GM12878 (cell line): ENCODE measurements around the gene NT5E. TPM values are rescaled to one million over a fixed set of nuclear protein-coding genes. Genes with fewer than 3 reads are reported as not detected.

Source experiments
- DPF2 ChIP-seq: fragments of 450-650 bp; IDR thresholded peaks from 2 replicates; pipeline ENCODE4 v1.6.1; 2017; ENCODE audit warnings: mild to moderate bottlenecking
- E2F8 ChIP-seq: fragments of 450-650 bp; IDR thresholded peaks from 2 replicates; pipeline ENCODE4 v1.6.1; 2018; ENCODE audit warnings: mild to moderate bottlenecking, low read depth, moderate library complexity; ENCODE audit not compliant: partially characterized antibody
- EP300 ChIP-seq, 2 experiments: fragments of 150-350 bp in 1 of 2; IDR thresholded peaks; 2 replicates each; pipeline ENCODE4 v1.6.1; 2011 to 2012; ENCODE audit warnings: low read depth in 2 of 2, low read length in 2 of 2, borderline replicate concordance in 1 of 2, improper control_type of control experiment in 1 of 2, inconsistent platforms in 1 of 2; ENCODE audit not compliant: control insufficient read depth in 1 of 2
- EZH2 ChIP-seq: IDR thresholded peaks from 2 replicates; pipeline ENCODE4 v1.6.1; 2012; ENCODE audit warnings: low read depth, mild to moderate bottlenecking, control low read depth, inconsistent platforms, low read length, borderline replicate concordance; ENCODE audit not compliant: control insufficient read depth
- FOXM1 ChIP-seq: IDR thresholded peaks from 2 replicates; pipeline ENCODE4 v1.6.1; 2012; ENCODE audit warnings: low read depth, mild to moderate bottlenecking, inconsistent platforms, low read length, moderate library complexity
- IRF3 ChIP-seq: fragments of 450-650 bp; IDR thresholded peaks from 2 replicates; pipeline ENCODE4 v1.6.1; 2014; ENCODE audit warnings: mild to moderate bottlenecking
- KAT2A ChIP-seq: conservative IDR thresholded peaks from 2 replicates; pipeline ENCODE4 v1.6.1; 2011; ENCODE audit warnings: low read depth, low read length; ENCODE audit not compliant: control insufficient read depth
- LARP7 ChIP-seq: fragments of 450-650 bp; IDR thresholded peaks from 2 replicates; pipeline ENCODE4 v1.6.1; 2017; ENCODE audit warnings: mild to moderate bottlenecking
- MEF2A ChIP-seq: IDR thresholded peaks from 2 replicates; pipeline ENCODE4 v1.6.1; 2011; ENCODE audit warnings: low read depth, mild to moderate bottlenecking, low read length, moderate library complexity; ENCODE audit not compliant: insufficient read depth
- MXI1 ChIP-seq: fragments of 150-350 bp; IDR thresholded peaks from 2 replicates; pipeline ENCODE4 v1.6.1; 2011; ENCODE audit warnings: low read depth, mild to moderate bottlenecking, inconsistent platforms, low read length, improper control_type of control experiment
- PBX3 ChIP-seq: IDR thresholded peaks from 2 replicates; pipeline ENCODE4 v1.6.1; 2011; ENCODE audit warnings: mild to moderate bottlenecking, low read depth, low read length, moderate library complexity; ENCODE audit not compliant: insufficient replicate concordance
- POLR2A ChIP-seq: IDR thresholded peaks from 2 replicates; pipeline ENCODE4 v1.6.1; 2011; ENCODE audit warnings: low read depth, mild to moderate bottlenecking, low read length
- POLR2AphosphoS5 ChIP-seq: IDR thresholded peaks from 2 replicates; pipeline ENCODE4 v1.6.1; 2011; ENCODE audit warnings: mild to moderate bottlenecking, low read length, inconsistent platforms
- RAD51 ChIP-seq: fragments of 450-650 bp; IDR thresholded peaks from 2 replicates; pipeline ENCODE4 v1.6.1; 2016; ENCODE audit warnings: moderate library complexity, mild to moderate bottlenecking, inconsistent platforms
- RCOR1 ChIP-seq: conservative IDR thresholded peaks from 2 replicates; pipeline ENCODE4 v1.6.1; 2012; ENCODE audit warnings: low read depth, low read length, improper control_type of control experiment
- SUPT20H ChIP-seq: IDR thresholded peaks from 2 replicates; pipeline ENCODE4 v1.6.1; 2011; ENCODE audit warnings: low read depth, mild to moderate bottlenecking, low read length, moderate library complexity, borderline replicate concordance; ENCODE audit not compliant: control insufficient read depth
- YY1 ChIP-seq: IDR thresholded peaks from 2 replicates; pipeline ENCODE4 v1.6.1; 2011; ENCODE audit warnings: low read depth, mild to moderate bottlenecking, low read length
- ZBTB33 ChIP-seq: fragments of 450-650 bp; IDR thresholded peaks from 2 replicates; pipeline ENCODE4 v1.6.1; 2017; ENCODE audit warnings: mild to moderate bottlenecking
- ZNF384 ChIP-seq: IDR thresholded peaks from 2 replicates; pipeline ENCODE4 v1.6.1; 2012; ENCODE audit warnings: low read depth, mild to moderate bottlenecking, low read length, improper control_type of control experiment, borderline replicate concordance
- polyA plus RNA-seq, 11 experiments: library from polyadenylated mRNA; depleted of rRNA in 4 of 11; unstranded in 6 of 11; stranded (reverse) in 5 of 11; fragments of >200 nt; fragmentation: Nextera tagmentation in 4 of 11; fragmentation: Illumina TruSeq in 1 of 11; extraction: Ambion mirVana in 4 of 11; extraction: Trizol in 1 of 11; gene quantifications; 1 replicate in 1 of 11; 2 replicates in 10 of 11; pipeline versions ENCODE4 v1.2.1 to v1.2.3, GENCODE V29; 2011 to 2016; ENCODE audit warnings: inconsistent platforms in 2 of 11, missing spikeins in 2 of 11, low read depth in 1 of 11
- total RNA-seq, 4 experiments: library from RNA; depleted of rRNA in 3 of 4; stranded (reverse); fragments of >200 nt in 3 of 4; fragmentation: Illumina TruSeq in 1 of 4; extraction: Trizol in 1 of 4; gene quantifications; 2 replicates each; pipeline versions ENCODE4 v1.2.1 to v1.2.3, GENCODE V29; 2013 to 2021
- TF ChIP-seq, protein P1 (sequence below), 3 experiments: IDR thresholded peaks in 2 of 3; conservative IDR thresholded peaks in 1 of 3; 2 replicates each; pipeline ENCODE4 v1.5.1; 2011; ENCODE audit warnings: low read depth in 3 of 3, low read length in 3 of 3, mild to moderate bottlenecking in 3 of 3, control low read depth in 2 of 3, moderate library complexity in 2 of 3, inconsistent platforms in 1 of 3, mixed read lengths in 1 of 3; ENCODE audit not compliant: control insufficient read depth in 2 of 3, insufficient read depth in 1 of 3; ENCODE audit errors: extremely low read depth in 1 of 3

Gene NT5E
- total and polyA plus RNA-seq, 10 of the 15 experiments (the other 5 are each of a cell fraction or from before 2014, with no cell fraction given), result 1.9 to 9.7 (median 7.3) TPM

DNA sequence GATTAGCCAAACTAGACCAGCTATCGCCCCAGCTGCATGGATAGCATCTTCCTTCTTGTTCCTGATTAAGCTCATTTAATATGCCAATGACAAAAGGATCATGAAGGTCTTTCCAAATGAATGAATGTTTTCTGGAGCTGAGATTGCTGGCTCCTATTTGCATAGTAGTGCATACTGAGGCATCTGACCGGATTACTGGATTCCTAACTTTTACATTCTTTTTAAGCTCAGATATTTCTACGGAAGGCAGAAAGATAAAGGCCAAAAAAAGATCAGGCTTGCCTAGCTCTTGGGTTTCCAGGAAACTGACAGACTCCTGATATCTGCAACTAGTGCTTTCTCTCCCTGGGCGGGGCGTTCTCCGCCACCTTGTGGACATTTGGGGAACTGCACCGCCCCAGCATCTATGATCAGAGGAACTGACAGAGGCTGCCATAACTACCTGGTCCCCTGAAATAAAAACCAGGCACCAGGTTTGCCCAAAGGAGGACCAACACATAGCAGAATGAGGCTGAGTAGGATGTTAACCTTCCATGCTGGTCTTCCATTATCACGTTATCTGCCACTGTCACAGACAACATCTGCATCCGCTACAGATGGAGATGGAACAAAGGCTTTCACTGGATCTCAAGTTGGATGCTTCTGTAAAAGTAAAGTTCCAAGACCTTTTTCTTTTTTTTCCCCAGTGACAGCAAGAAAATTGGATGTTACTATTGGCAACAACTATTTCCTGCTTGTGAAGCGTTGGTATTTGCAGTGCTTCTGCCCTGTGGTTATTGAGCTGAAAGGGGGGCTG is 33.2 kb downstream of the NT5E start (continued):
- TF ChIP-seq E2F8 (no peak), IRF3 (no peak), ZNF384 (no peak), SUPT20H (no peak), YY1 (peak; percentile 84), RAD51 (no peak), LARP7 (no peak), DPF2 (no peak), FOXM1 (no peak), ZBTB33 (no peak), EZH2 (no peak), KAT2A (no peak), MEF2A (0 out of 2 replicates have a peak, but pooled peaks have one; percentile 17), POLR2AphosphoS5 (no peak), MXI1 (0 out of 2 replicates have a peak, but pooled peaks have one; percentile 43), PBX3 (no peak), RCOR1 (no peak), POLR2A (no peak), EP300 (IDR thresholded peaks at IDR 0.05; ENCODE audit: borderline replicate concordance in 1 of 2, control insufficient read depth in 1 of 2, low read depth in 2 of 2, low read length in 2 of 2) (no peak)
- TF ChIP-seq, protein P1, sequence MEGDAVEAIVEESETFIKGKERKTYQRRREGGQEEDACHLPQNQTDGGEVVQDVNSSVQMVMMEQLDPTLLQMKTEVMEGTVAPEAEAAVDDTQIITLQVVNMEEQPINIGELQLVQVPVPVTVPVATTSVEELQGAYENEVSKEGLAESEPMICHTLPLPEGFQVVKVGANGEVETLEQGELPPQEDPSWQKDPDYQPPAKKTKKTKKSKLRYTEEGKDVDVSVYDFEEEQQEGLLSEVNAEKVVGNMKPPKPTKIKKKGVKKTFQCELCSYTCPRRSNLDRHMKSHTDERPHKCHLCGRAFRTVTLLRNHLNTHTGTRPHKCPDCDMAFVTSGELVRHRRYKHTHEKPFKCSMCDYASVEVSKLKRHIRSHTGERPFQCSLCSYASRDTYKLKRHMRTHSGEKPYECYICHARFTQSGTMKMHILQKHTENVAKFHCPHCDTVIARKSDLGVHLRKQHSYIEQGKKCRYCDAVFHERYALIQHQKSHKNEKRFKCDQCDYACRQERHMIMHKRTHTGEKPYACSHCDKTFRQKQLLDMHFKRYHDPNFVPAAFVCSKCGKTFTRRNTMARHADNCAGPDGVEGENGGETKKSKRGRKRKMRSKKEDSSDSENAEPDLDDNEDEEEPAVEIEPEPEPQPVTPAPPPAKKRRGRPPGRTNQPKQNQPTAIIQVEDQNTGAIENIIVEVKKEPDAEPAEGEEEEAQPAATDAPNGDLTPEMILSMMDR (IDR thresholded peaks at IDR 0.05 in 2 of 3, conservative IDR thresholded peaks at IDR 0.05 in 1 of 3; ENCODE audit: control insufficient read depth in 2 of 3, extremely low read depth in 1 of 3, insufficient read depth in 1 of 3, low read depth in 3 of 3, low read length in 3 of 3), result peak; percentile 98 to 100 (median 99); a peak in 5 of 6 replicates
